ENCODE results near the gene NTM. TPM values are rescaled to one million over a fixed set of nuclear protein-coding genes. Genes with fewer than 3 reads are reported as not detected.

The NTM gene
- total RNA-seq, 4 donors from 2014 or later: 0.21 to 3.2 (median 0.84) TPM

DNA sequence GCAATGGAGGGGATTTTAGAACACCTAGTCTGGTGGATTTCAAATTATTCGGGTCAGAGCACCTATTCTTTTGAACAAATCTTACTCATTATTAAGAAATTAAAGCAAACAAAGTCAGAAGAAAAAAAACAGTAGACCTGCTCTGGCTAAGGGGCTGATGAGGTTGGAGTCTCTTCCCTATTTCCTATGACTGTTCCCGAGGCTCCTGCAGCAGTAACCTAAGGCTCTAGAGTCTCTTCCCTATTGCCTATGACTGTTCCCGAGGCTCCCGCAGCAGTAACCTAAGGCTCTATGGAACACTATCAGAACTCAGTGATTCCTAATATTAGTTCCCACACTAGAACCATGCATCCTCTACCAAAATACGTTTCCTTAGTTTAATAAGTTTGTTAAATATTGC lies 607.9 kb downstream of the NTM start:
- Histone ChIP-seq H3K4me1 (no peaks in the 10 kb centered on the region), H3K4me3 (no peak overlapping the region), H3K27me3 (no peaks in the 10 kb centered on the region), H3K9me3 (no peaks in the 10 kb centered on the region), H3K36me3 (no peaks in the 10 kb centered on the region), H3K27ac (no peak overlapping the region)
- no peak for DNase-seq
- TF ChIP-seq, protein P1, sequence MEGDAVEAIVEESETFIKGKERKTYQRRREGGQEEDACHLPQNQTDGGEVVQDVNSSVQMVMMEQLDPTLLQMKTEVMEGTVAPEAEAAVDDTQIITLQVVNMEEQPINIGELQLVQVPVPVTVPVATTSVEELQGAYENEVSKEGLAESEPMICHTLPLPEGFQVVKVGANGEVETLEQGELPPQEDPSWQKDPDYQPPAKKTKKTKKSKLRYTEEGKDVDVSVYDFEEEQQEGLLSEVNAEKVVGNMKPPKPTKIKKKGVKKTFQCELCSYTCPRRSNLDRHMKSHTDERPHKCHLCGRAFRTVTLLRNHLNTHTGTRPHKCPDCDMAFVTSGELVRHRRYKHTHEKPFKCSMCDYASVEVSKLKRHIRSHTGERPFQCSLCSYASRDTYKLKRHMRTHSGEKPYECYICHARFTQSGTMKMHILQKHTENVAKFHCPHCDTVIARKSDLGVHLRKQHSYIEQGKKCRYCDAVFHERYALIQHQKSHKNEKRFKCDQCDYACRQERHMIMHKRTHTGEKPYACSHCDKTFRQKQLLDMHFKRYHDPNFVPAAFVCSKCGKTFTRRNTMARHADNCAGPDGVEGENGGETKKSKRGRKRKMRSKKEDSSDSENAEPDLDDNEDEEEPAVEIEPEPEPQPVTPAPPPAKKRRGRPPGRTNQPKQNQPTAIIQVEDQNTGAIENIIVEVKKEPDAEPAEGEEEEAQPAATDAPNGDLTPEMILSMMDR (IDR thresholded peaks at IDR 0.05): no peak
- no peak for TF ChIP-seq POLR2A (IDR thresholded peaks at IDR 0.05)
- whole genome bisulfite sequencing, 2 donors: 58 to 78% methylated on average over 5 of the region's 5 CpGs
- intact Hi-C loops (cut with DNase I): no loop called here

DNA sequence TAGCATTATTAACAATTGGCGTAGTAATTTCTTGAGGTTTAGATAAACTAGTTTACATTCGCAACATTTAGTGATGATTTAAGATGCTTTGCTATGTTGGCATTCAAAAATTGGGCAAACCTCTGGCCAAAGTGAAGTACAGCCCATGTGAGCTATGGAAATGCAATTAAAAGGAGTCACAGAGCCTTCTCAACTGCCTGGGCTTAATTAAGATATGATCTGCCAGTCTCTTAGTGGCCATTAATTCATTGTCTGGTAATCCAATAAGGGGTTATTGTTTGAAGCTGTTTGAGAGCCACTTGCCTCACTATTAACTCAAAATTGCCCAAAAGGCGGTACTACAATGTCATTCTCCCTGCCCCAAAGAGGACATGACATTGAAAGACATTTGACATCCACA lies 608.9 kb downstream of the NTM start:
- Histone ChIP-seq H3K4me3 (no peak overlapping the region), H3K27me3 (no peaks in the 10 kb centered on the region), H3K27ac (no peak overlapping the region), H3K9me3 (no peaks in the 10 kb centered on the region), H3K4me1 (no peaks in the 10 kb centered on the region), H3K36me3 (no peaks in the 10 kb centered on the region)
- intact Hi-C loops (cut with DNase I): no loop called here
- DNase-seq: no peak
- TF ChIP-seq, protein P1 (IDR thresholded peaks at IDR 0.05): no peak
- TF ChIP-seq POLR2A (IDR thresholded peaks at IDR 0.05): no peak
- 71 to 84% methylated on average over 3 of the region's 3 CpGs for WGBS, 2 donors

DNA sequence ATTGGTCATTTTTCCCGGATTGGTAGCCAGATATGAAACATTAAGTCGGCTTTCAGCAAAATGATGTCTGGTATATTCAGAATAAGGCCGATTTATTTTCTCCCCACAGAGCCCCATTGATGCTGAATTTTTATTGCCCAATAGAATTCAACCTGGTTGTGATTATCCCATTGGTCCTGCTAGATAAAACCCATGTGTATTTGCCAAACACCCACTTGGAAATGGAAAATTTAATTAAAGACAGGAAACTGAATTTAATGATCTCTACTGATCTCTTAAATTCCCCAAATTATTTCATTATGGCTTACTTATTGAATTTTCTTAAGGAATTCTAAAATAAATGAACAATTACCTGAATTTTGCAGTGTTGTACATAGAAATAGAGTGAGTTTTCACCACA lies 609.8 kb downstream of the NTM start:
- intact Hi-C loops (cut with DNase I): no loop called here
- WGBS, 2 donors: 67 to 72% methylated on average over 3 of the region's 3 CpGs
- no peak for DNase-seq
- Histone ChIP-seq H3K27ac (no peak overlapping the region), H3K4me3 (no peak overlapping the region), H3K9me3 (no peaks in the 10 kb centered on the region), H3K27me3 (no peaks in the 10 kb centered on the region), H3K4me1 (no peaks in the 10 kb centered on the region), H3K36me3 (no peaks in the 10 kb centered on the region)
- TF ChIP-seq, protein P1 (IDR thresholded peaks at IDR 0.05): no peak
- TF ChIP-seq POLR2A (IDR thresholded peaks at IDR 0.05): no peak

DNA sequence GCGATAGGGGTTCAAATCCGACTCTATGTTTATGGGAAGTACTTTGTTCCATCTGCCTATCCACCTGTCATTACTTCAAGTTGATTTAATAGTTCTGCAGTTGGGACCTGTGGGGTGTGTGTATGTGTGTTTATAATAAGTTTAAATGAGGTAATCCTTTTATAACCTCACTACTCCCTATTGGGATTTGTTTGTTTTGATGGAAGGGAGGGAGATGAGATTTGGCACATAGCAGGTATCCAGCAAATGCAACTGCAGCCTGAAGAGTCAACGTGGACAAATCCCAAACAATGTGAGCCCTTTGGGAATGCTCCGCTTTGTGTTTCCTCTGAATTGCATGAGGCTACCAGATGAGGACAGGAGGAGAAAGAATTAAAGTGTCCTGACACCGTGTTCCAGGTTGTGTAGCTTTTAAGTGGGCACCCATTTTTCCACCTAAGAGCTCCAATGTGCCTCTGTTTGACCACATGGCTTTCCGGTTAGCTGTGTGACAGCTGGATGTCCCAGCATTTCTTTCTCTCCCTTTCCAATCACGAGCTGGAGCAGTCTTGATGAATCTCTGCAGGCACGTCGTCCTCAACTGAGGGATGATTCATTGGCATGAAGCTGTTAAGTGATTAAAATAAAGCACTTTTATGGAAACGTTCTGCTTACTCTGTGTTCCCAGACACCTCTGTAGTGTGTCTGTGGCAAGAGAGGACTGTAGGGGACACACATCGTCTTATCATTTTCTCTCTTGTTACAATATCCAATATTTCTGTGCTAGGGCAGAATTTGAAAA lies 610.7 kb downstream of the NTM start:
- intact Hi-C loops (cut with DNase I): no loop called here
- 59 to 73% methylated on average over 11 of the region's 11 CpGs for WGBS, 2 donors

DNA sequence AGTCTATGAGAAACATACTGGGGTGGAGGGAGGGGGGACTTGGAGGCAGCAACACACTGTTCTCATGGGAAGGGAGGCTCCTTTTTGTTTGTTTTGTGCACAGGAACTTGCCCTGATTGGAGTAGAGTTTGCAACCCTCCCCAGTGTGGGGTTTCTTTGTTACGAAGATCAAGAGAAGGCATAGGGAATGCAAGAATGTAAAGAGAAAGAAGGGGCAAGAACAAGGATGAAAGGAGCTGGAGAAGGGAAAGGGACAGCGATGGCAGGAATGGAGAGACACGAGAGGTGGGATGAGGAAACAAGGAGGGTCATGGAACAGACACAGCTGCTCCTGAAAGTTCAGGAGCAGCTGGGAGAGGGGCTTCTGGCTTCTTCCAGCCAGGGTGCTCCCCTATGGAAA lies 611.7 kb downstream of the NTM start:
- no peaks in the 10 kb centered on the region for H3K9me3 ChIP-seq
- no peaks in the 10 kb centered on the region for H3K4me1 ChIP-seq
- H3K27ac ChIP-seq: no peak overlapping the region
- TF ChIP-seq, protein P1 (IDR thresholded peaks at IDR 0.05): no peak
- 31 to 49% methylated on average over 3 of the region's 3 CpGs for WGBS, 2 donors
- no peaks in the 10 kb centered on the region for H3K27me3 ChIP-seq
- H3K4me3 ChIP-seq: no peak overlapping the region
- intact Hi-C loops (cut with DNase I): no loop called here
- no peak for DNase-seq
- no peaks in the 10 kb centered on the region for H3K36me3 ChIP-seq

More for the DNA sequence above, 610.7 kb downstream of the NTM start:
- Histone ChIP-seq H3K4me1 (no peaks in the 10 kb centered on the region), H3K27me3 (no peaks in the 10 kb centered on the region), H3K4me3 (no peak overlapping the region), H3K36me3 (no peaks in the 10 kb centered on the region), H3K9me3 (no peaks in the 10 kb centered on the region), H3K27ac (no peak overlapping the region)
- DNase-seq: no peak
- TF ChIP-seq, protein P1 (IDR thresholded peaks at IDR 0.05): no peak
- TF ChIP-seq POLR2A (IDR thresholded peaks at IDR 0.05): no peak

Measured in esophagus squamous epithelium (tissue), 5 donors.